GM19452 (cell line): ENCODE results near the gene TRAPPC2L.

Experiments
- ATAC-seq: cut with Tn5 transposase; IDR thresholded peaks from one replicate; pipeline ENCODE4 v1.9.1; 2021; ENCODE audit not compliant: unreplicated experiment

TRAPPC2L gene

DNA sequence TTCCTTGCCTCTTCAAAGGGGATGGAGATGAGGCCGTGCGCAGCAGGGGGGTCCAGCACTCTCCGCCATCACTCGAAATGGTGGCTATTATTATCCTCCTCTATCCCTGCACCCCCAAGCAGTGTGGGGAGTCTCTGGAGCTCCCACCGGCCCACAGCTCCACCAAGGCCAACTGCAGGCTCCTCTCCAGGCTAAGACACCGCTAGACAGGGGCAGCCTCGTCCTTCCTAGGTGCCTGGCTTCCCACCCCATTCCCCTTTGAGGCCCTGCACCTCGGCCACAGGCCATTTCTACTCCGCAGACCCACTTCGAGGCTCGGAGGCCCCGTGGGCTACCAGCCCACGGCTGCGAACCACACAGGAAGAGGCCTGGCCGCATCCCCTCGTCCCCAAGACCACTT lies 49.1 kb downstream of the TRAPPC2L start:
- no peak for ATAC-seq

DNA sequence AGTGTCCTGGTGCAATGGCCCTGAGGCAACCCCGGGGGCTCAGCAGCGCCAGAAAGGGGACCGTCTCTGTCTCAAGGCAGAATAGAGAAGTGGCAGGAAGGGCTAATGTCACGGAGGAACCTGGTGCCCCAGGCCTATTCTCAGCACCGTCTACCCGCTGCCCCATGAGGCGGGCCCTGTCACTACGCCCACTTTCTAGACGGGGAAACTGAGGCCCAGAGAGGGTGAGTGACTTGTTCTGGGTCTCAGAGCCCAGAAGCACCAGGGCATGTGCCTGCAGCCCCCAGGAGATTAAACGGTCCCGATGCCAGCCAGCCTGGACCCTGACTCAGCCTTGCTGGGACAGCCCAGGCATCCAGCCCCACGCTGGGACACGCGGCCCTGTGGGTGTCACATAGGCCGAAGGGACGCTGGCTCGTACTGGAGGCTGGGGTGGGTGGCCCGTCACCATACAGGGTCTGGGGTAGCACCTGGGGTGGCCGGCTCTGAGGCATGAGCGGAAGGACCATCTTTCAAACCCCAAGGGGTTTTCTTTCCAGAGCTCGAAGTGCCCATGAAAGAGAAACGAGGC lies 49.7 kb downstream of the TRAPPC2L start:
- ATAC-seq: no peak

DNA sequence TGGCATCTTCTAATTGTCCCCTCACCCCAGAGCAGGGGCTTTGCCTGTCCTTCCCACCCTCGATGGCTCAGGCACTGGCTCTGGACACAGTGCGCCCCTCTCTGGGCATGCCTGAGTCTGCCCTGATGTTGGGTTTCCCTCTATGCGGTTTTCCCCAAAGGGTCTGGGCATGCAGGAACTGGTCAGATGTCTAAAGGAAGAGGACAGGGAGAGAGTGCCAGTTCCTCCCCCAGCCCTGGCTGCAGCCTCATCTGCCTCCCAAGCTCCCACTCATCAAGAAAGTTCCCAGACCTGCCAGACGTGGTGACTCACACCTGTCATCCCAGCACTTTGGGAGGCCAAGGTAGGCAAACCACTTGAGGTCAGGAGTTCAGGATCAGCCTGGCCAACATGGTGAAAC lies 50.8 kb downstream of the TRAPPC2L start:
- no peak for ATAC-seq

DNA sequence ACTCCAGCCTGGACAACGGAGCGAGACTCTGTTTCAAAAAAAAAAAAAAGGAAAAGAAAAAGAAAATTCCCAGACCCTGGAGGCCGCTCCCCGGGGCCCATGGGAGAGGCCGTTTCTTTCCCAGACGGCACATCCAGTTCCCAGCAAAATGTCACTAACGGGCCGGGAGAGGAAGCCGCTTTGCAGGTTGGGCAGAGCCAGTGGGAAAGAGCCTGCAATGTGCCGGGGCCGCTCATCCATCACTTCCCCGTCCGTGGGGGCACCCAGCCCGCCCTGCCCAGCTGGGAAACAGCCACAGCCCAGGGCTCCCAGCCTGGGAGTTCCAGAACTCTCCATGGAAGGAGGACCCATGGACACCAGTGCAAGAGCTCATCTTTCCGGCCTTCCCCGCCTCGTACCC lies 51.4 kb downstream of the TRAPPC2L start:
- no peak for ATAC-seq

DNA sequence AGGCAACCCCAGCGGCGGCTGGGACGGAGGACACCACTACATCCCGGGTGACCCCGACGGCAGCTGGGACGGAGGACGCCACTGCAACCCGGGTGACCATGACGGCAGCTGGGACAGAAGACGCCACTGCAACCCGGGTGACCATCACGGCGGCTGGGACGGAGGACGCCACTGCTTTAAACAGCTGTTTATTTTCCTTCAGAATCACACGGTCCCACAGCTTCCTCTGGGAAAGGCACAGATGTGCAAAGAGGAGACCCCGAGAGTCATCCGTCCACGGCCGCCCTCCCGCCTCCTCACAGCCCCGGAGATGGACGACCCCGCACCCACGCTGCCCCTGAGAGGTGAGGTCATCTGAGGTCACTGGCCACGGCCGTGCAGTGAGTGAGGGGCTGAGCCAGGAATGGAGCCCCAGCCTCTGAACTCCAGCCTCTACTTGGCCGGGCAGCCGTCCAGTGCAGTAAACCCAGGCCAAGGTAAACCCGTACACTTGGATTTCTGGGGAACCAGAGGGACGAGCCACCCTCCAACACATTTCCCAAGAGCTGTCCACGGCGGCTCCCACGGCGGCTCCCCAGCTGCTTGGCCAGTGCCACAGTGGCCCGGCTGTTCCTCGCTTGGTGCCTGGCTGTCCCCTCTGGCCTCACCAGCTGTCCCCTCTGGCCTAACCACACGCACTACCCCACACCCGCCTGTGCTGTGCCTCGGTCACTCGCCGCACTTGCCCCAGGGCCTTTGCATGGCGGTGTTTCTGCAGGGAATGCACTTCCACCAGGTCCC lies 52.7 kb downstream of the TRAPPC2L start:
- ATAC-seq: no peak

DNA sequence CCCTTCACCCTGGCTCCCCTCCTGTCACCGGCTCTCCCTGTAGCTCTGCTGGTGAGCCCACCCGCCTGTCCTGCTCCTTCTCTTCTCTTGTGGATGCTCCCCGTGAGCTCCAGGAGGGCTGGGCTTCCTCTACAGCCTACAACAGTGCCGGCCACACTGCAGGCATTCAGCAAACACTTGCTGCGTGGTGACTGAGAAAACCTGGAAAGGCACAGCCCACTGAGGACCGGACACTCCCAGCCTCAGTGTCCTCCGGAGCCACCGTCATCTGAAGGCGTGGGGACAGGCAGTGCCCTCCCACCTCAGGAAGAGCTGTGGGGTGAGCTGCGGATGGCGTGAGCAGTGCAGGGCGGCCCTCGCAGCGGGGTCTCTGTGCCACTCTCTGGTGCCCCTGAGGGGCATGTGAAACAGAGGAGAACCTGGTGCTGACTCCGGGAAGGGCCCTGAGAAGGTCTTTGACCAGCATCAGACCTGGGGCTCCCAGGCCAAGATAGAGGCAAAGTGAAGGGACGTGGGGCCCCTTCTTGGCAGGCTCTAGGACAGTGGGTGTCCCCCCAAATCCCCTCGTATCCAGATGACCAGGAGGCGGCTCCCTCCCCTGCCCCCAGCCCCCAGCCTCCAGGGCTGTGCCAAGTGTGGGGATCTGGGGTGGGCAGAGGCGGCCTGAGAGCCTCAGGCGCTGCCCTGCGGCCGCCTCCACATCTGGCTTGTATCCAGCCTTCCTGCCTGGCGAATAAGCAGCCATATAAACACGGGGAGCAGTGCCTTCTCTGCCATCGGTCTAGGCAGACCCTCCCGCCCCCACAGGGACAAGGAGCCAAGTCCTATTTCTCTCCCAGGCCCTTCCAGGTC lies 53.6 kb downstream of the TRAPPC2L start:
- ATAC-seq: no peak

DNA sequence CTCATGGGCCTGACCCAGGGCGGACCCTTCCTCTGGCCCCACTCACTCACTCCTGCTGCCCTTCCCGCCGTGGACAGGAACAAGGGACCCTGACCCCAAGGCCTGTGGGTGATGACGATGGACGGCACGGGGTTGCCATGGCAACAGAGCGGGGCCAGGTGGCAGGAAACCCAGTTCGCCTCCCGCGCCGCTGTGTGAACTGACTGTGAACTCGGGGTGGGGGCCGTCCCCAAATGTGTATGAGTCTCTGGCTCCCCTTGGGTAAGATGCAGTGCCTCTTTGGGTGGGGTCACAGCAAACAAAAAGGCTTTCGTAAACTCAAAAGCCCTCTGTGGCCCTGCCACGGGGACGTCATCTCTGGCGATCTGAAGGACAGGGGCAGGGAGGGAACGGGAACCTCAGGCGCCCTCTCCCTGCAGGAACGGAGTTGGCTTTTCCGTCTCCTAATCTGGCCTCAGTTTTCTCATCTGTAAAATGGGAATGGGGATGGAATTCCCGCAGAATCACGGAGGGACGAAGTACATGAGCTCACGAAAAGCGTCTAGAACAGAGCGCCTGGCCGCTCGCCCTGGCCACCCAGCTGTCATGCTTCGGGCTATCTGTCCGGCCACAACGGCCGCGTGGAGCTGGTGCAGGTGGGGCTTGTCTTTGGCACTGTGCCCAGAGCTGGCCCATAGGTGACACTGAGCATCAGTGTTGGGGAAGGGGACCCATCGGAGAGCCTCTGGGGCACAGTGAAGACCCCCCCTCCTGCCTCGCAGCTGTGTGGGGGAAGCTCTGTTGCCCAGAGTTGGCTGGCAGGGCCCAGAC lies 54.4 kb downstream of the TRAPPC2L start:
- ATAC-seq: no peak

DNA sequence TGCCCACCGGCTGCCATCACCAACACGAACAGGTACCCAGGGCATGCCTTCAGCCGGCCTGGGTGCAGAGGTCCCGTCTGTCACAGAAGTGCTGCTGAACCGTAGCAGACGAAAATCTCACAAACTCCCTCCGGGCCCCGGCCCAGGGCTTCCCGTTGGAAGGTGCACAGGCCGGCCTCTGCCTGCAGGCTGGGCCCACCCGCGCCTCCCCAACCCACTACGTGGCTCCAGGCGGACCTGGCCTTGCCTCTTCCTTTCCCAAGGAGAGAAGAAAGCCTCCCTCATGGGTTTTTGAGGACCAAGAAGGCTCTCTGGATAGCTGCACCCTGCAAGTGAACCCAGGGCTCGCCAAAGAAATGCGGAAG lies 55.0 kb downstream of the TRAPPC2L start:
- ATAC-seq: no peak
